Measurements from ENCODE around the gene SMAGP.

The SMAGP gene

DNA sequence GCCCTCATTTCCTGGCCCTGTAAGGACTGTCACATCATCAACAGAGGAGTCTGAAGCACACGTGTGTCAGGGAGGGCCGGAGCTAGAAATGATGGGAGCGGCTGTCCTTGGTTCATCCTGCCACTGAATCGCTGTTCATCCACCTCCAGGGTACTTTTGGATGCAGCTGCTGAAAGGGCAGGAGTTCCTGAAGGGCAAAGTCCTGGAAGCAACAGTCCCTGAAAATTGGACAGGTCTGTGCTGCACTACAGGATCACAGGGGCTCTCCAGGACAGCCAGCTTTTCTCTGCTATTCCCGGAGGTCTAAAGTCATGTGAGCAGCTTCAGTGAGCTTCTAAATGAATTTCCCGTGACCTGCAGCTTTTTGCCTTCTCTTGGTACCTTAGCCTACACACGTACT lies 70.1 kb downstream of the SMAGP start:
- Mint-ChIP-seq H3K27me3 (no peaks in the 10 kb centered on the region), H3K9me3 (no peaks in the 10 kb centered on the region), H3K27ac (no peak overlapping the region), H3K4me3 (no peak overlapping the region), H3K36me3 (ENCODE audit: low read depth) (no peaks in the 10 kb centered on the region), H3K4me1 (ENCODE audit: low read depth) (no peaks in the 10 kb centered on the region)

DNA sequence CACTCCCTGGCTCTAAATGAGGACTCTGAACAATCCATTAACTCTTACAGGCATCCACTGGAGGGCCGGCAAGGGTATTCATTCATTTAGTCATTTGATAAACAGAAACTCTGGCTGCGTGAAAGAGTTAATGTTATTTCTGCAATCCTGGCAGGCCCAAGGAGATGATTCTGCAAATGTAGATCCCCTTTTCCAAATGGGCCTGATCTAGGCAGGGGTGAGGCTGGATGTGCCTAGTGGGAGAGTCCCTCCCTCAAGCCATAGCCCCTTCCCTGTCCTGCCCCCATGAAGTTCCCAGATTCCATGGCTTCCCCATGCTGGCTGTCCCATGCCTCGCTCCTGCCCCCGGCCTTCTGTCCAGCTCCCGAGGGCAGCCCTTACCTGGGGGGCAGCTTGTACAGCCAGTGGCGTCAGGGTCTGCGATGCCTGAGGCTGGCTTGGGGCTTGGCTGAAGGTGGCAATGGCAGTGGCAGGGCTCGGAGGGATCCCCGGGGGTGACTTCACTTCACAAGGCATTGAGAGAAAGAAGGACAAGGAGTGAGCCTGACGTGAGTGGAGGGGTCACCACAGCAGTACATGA lies 70.8 kb downstream of the SMAGP start:
- H3K4me3 Mint-ChIP-seq, result no peak overlapping the region
- H3K27ac Mint-ChIP-seq, result no peak overlapping the region
- no peaks in the 10 kb centered on the region for H3K36me3 Mint-ChIP-seq (ENCODE audit: low read depth)
- H3K4me1 Mint-ChIP-seq (ENCODE audit: low read depth), result no peaks in the 10 kb centered on the region
- H3K9me3 Mint-ChIP-seq, result no peaks in the 10 kb centered on the region
- no peaks in the 10 kb centered on the region for H3K27me3 Mint-ChIP-seq

DNA sequence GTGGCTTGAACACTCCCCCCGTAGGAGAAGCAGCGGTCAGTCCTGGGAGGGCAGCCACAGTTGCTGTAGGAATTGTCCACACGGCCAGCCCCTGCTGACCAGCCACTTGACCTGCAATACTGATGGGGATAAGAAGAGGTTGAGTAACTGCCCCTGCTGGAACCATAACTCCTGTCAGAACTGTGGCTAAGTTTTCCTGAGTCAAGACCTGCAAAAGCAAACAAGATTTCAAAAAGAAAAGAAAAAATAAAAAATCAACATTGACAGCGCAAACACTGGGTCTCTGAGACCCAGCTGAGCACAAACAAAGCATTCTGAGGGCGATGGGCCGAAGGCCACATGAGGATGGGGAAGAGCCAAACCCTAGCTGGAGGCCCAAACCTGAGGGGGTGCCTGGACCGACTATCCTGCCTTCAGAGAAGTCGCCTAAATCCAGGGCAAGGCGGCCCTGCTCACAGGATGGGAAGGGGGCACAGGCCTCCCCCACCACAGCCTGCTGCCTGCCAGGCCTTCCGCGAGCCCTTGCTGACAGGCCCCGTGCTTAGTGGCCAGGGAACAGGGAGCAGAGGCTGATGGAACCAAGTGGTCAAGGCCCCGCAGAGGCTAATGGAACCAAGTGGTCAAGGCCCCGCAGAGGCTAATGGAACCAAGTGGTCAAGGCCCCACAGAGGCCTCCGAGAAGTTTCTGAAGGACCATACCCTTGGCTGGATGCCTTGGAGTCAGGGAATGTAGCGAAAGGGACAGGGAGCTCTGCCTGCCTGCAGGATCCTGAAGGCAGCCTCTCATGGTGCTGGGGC lies 71.4 kb downstream of the SMAGP start:
- no peak overlapping the region for H3K4me3 Mint-ChIP-seq
- no peaks in the 10 kb centered on the region for H3K36me3 Mint-ChIP-seq (ENCODE audit: low read depth)
- H3K27me3 Mint-ChIP-seq, result no peaks in the 10 kb centered on the region
- no peak overlapping the region for H3K27ac Mint-ChIP-seq
- H3K9me3 Mint-ChIP-seq, result no peaks in the 10 kb centered on the region
- H3K4me1 Mint-ChIP-seq (ENCODE audit: low read depth), result no peaks in the 10 kb centered on the region

DNA sequence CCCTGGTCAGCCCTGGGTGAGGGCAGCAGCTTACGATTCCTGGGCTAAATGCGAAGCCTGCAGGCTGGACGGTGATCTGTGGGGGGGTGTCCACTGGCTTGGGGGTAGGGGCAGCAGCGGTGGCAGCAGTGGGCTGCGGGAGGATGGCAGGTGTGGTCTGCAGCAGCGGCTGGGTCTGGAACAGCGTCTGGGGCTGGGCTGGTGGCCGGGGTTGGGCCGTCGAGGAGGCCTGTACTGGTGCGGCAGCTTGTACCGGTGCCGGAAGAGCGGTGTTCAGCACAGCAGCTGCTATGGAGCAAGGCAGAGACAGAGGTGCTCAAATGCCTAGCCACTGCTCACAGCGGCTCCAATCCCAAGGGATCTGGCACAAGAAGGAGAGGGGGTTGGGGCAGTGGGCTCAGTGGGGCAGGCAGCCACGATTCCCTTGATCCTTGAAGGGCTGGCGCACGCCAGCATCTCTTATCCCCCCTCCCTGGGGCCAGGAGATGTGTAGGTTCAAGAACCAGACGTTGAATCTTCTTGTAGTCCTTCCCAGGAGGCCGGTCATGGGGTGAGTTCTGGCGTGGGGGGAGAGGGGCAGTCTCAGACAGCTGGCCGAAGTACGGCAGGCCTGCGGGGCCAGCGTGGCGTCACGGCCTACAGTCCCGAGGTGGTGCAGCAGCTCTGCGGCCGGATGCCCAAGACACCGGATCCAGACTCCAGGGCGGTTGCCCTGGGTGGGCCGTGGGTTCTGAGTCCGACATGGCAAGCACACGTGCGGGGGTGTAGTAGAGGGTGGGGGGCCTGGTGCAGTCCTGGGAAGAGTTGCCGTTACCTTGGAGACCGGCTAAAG lies 72.3 kb downstream of the SMAGP start:
- Mint-ChIP-seq H3K4me1 (ENCODE audit: low read depth) (no peaks in the 10 kb centered on the region), H3K27ac (no peak overlapping the region), H3K36me3 (ENCODE audit: low read depth) (peaks cover 1% of the 10 kb centered on the region), H3K27me3 (no peaks in the 10 kb centered on the region), H3K9me3 (no peaks in the 10 kb centered on the region), H3K4me3 (no peak overlapping the region)

DNA sequence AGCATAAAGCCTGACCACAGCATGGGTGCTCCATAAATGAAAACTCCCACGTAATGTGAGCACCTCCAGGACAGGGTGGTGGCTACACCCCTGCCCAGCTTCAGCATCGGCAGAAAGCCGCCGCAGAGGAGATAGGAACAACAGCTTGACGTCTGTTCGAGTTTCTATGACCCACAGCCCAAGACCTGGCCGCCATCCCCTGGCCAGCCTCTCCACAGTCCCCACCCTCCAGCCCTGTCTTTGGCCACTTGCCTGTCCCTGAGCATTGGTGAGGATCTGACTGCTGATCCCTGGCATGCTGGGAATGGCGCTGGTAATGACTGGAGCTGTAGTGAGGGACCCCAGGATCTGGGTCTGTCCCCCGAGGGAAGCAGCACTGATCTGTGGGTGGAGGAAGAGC lies 73.7 kb downstream of the SMAGP start:
- no peaks in the 10 kb centered on the region for H3K9me3 Mint-ChIP-seq
- H3K36me3 Mint-ChIP-seq (ENCODE audit: low read depth), result peaks cover 3% of the 10 kb centered on the region
- no peaks in the 10 kb centered on the region for H3K27me3 Mint-ChIP-seq
- no peak overlapping the region for H3K4me3 Mint-ChIP-seq
- no peaks in the 10 kb centered on the region for H3K4me1 Mint-ChIP-seq (ENCODE audit: low read depth)
- H3K27ac Mint-ChIP-seq, result no peak overlapping the region

DNA sequence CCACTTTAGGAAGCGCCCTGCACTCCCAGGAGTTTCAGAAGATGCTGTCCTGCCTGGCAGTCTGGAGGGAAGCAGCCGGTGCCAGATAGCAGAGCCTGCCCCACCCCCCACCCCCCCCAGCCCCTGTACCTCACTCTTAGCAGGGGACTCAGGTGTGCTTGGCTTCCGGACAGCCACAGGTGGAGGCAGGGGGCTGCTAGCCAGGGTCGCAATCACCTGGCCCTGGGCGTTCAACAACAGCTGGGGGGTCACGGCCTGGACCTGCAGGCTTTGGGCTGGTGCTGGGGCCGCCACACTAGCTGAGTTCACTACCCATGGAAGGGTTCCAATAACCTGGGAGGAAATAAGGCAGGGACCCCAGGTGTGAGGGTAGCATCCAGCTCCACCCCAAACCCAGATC lies 74.4 kb downstream of the SMAGP start:
- Mint-ChIP-seq H3K4me1 (ENCODE audit: low read depth) (no peaks in the 10 kb centered on the region), H3K36me3 (ENCODE audit: low read depth) (peaks cover 3% of the 10 kb centered on the region), H3K27ac (no peak overlapping the region), H3K9me3 (no peaks in the 10 kb centered on the region), H3K27me3 (no peaks in the 10 kb centered on the region), H3K4me3 (no peak overlapping the region)
